Stimulated activated naive CD4-positive, alpha-beta T cell (primary cell): ENCODE measurements around the gene KIF6.
"Not testable (repeated sequence)": the region's sequence is repeated elsewhere in the genome, so short reads cannot be mapped to it uniquely, and the experiment has no call there.

Experiments
- DNase-seq, 6 experiments: peaks; one replicate each; lab custom pipeline; 2025; lab: John Stamatoyannopoulos, UW

KIF6 gene

GRCh38 chr6:39499053-39499452 lies 226.2 kb downstream of the KIF6 start:
- DNase-seq = no peak

- DNase-seq = no peak
Measured at GRCh38 chr6:39498096-39498495, 227.1 kb downstream of the KIF6 start.

GRCh38 chr6:39496915-39497314 lies 228.3 kb downstream of the KIF6 start:
- no peak for DNase-seq

- no peak for DNase-seq
Measured at GRCh38 chr6:39496456-39496855, 228.8 kb downstream of the KIF6 start.

GRCh38 chr6:39495640-39496039 lies 229.6 kb downstream of the KIF6 start:
- no peak for DNase-seq

- DNase-seq = no peak
Measured at GRCh38 chr6:39494998-39495397, 230.2 kb downstream of the KIF6 start.

GRCh38 chr6:39493777-39494176 lies 231.4 kb downstream of the KIF6 start:
- no peak for DNase-seq

GRCh38 chr6:39493174-39493573 lies 232.0 kb downstream of the KIF6 start:
- no peak for DNase-seq

GRCh38 chr6:39490108-39490507 lies 235.1 kb downstream of the KIF6 start:
- no peak for DNase-seq

GRCh38 chr6:39488255-39488879 lies 236.8 kb downstream of the KIF6 start:
- DNase-seq = no peak

- no peak for DNase-seq
Measured at GRCh38 chr6:39484276-39484675, 240.9 kb downstream of the KIF6 start.

GRCh38 chr6:39479819-39480218 lies 245.4 kb downstream of the KIF6 start:
- not testable (repeated sequence) for DNase-seq

- no peak for DNase-seq
Measured at GRCh38 chr6:39476670-39477069, 248.5 kb downstream of the KIF6 start.

- DNase-seq = no peak
Measured at GRCh38 chr6:39476151-39476550, 249.1 kb downstream of the KIF6 start.

- no peak for DNase-seq
Measured at GRCh38 chr6:39471954-39472659, 253.1 kb downstream of the KIF6 start.

GRCh38 chr6:39470506-39470905 lies 254.7 kb downstream of the KIF6 start:
- no peak for DNase-seq

GRCh38 chr6:39468385-39468784 lies 256.8 kb downstream of the KIF6 start:
- no peak for DNase-seq

- no peak for DNase-seq
Measured at GRCh38 chr6:39466631-39467030, 258.6 kb downstream of the KIF6 start.

- DNase-seq = no peak
Measured at GRCh38 chr6:39465539-39465938, 259.7 kb downstream of the KIF6 start.

- DNase-seq = no peak
Measured at GRCh38 chr6:39464067-39464466, 261.1 kb downstream of the KIF6 start.

- no peak for DNase-seq
Measured at GRCh38 chr6:39453956-39454524, 271.2 kb downstream of the KIF6 start.

- DNase-seq = no peak
Measured at GRCh38 chr6:39453241-39453640, 272.0 kb downstream of the KIF6 start.

GRCh38 chr6:39452306-39453145 lies 272.7 kb downstream of the KIF6 start:
- no peak for DNase-seq
